Lower leg skin (tissue), 4 donors: ENCODE results near the gene DIRAS1. TPM values are rescaled to one million over a fixed set of nuclear protein-coding genes. Genes with fewer than 3 reads are reported as not detected.

ENCODE experiments used
- DNase-seq, 2 donors: peaks; one replicate each; pipeline ENCODE4 v3.0.0-alpha.2; 2019; ENCODE audit warnings: low spot score in 2 of 2
- H3K4me3 ChIP-seq: fragments of 200-600 bp; sonication (generic); 2 replicates; pipeline ENCODE4 v1.5.1; 2017; ENCODE audit warnings: mild to moderate bottlenecking, low read depth; ENCODE audit not compliant: poor library complexity, severe bottlenecking
- CTCF ChIP-seq, 3 donors: fragments of 450-650 bp; IDR thresholded peaks; one replicate each; pipeline ENCODE4 v1.5.1; 2016; ENCODE audit warnings: antibody characterized with exemption in 3 of 3, mild to moderate bottlenecking in 3 of 3, moderate library complexity in 2 of 3
- POLR2A ChIP-seq, 2 donors: fragments of 450-650 bp; IDR thresholded peaks; one replicate each; pipeline ENCODE4 v1.6.1; 2016 to 2017; ENCODE audit warnings: antibody characterized with exemption in 2 of 2, mild to moderate bottlenecking in 1 of 2, moderate library complexity in 1 of 2
- WGBS, 2 donors: methylation state at CpG; one replicate each; pipeline ENCODE4 v1.1.5; 2018; 5-methylcytosine and 5-hydroxymethylcytosine counted together
- intact Hi-C: fragments of 100-400 bp; cut with DNase I; formaldehyde crosslinking; loops from one replicate; pipeline ENCODE4 v1.15.0; 2023; ENCODE audit warnings: low total_unique reads
- total RNA-seq, 4 donors: library from RNA; depleted of rRNA; stranded (reverse); fragments of >200 nt; gene quantifications; one replicate each; pipeline ENCODE4 v1.1.0, GENCODE V29; 2016

DIRAS1 gene
- total RNA-seq, 4 donors from 2014 or later = 0.46 to 6.1 (median 3.4) TPM

GRCh38 chr19:2761876-2762782 lies 41.0 kb upstream of the DIRAS1 start:
- DNase-seq = no peak
- intact Hi-C loops = no loop called here
- WGBS, 2 donors = 94 to 96% methylated on average over 42 of the region's 43 CpGs
- no peak overlapping the region for H3K4me3 ChIP-seq
- TF ChIP-seq CTCF (IDR thresholded peaks at IDR 0.05) = no peak
- no peak for TF ChIP-seq POLR2A (IDR thresholded peaks at IDR 0.05)

- intact Hi-C loops = no loop called here
- WGBS, 2 donors = 91 to 95% methylated on average over 16 of the region's 16 CpGs
- DNase-seq = no peak
- TF ChIP-seq CTCF (IDR thresholded peaks at IDR 0.05) = no peak
- TF ChIP-seq POLR2A (IDR thresholded peaks at IDR 0.05) = no peak
- no peak overlapping the region for H3K4me3 ChIP-seq
Measured at GRCh38 chr19:2761309-2761677, 40.1 kb upstream of the DIRAS1 start.

GRCh38 chr19:2759965-2760364 lies 38.8 kb upstream of the DIRAS1 start:
- DNase-seq = no peak
- intact Hi-C loops = no loop called here
- 93 to 98% methylated on average over 7 of the region's 7 CpGs for WGBS, 2 donors

GRCh38 chr19:2759362-2759761 lies 38.2 kb upstream of the DIRAS1 start:
- intact Hi-C loops = no loop called here
- no peak overlapping the region for H3K4me3 ChIP-seq
- no peak for DNase-seq
- TF ChIP-seq CTCF (IDR thresholded peaks at IDR 0.05) (no peak), POLR2A (IDR thresholded peaks at IDR 0.05) (no peak)
- 92 to 93% methylated on average over 17 of the region's 17 CpGs for WGBS, 2 donors

More at GRCh38 chr19:2759965-2760364, 38.8 kb upstream of the DIRAS1 start:
- no peak for TF ChIP-seq POLR2A (IDR thresholded peaks at IDR 0.05)
- no peak for TF ChIP-seq CTCF (IDR thresholded peaks at IDR 0.05)
- no peak overlapping the region for H3K4me3 ChIP-seq

- TF ChIP-seq CTCF (IDR thresholded peaks at IDR 0.05) (no peak), POLR2A (IDR thresholded peaks at IDR 0.05) (no peak)
- no peak overlapping the region for H3K4me3 ChIP-seq
- 91 to 93% methylated on average over 17 of the region's 17 CpGs for WGBS, 2 donors
- no peak for DNase-seq
- intact Hi-C loops = no loop called here
Measured at GRCh38 chr19:2758601-2759313, 37.6 kb upstream of the DIRAS1 start.
